Spleen (tissue), 11 donors: ENCODE results near the gene DHFR2. TPM values are rescaled to one million over a fixed set of nuclear protein-coding genes. Genes with fewer than 3 reads are reported as not detected.
"Not testable (repeated sequence)": the region's sequence is repeated elsewhere in the genome, so short reads cannot be mapped to it uniquely, and the experiment has no call there.

Experiments used
- DNase-seq: peaks from one replicate; pipeline ENCODE4 v3.0.0-alpha.2; 2020
- H3K27ac ChIP-seq, 8 donors: fragments of 200-600 bp; sonication (generic) in 7 of 8; 1 replicate in 4 of 8; 2 replicates in 4 of 8; pipeline versions ENCODE4 v1.5.0 to v1.8.0; 2016 to 2021; ENCODE audit warnings: inconsistent platforms in 4 of 8, mild to moderate bottlenecking in 4 of 8, moderate library complexity in 1 of 8
- H3K27me3 ChIP-seq, 7 donors: fragments of 200-600 bp; sonication (generic) in 6 of 7; replicated peaks in 1 of 7; 1 replicate in 4 of 7; 2 replicates in 3 of 7; pipeline versions ENCODE4 v1.5.0 to v1.8.0; 2016 to 2021; ENCODE audit warnings: inconsistent platforms in 3 of 7, mild to moderate bottlenecking in 1 of 7
- H3K36me3 ChIP-seq, 6 donors: fragments of 200-600 bp; sonication (generic) in 5 of 6; 1 replicate in 4 of 6; 2 replicates in 2 of 6; pipeline versions ENCODE4 v1.5.0 to v1.8.0; 2016 to 2021; ENCODE audit warnings: inconsistent platforms in 2 of 6
- H3K4me1 ChIP-seq, 6 donors: fragments of 200-600 bp; sonication (generic) in 5 of 6; 1 replicate in 3 of 6; 2 replicates in 3 of 6; pipeline versions ENCODE4 v1.5.0 to v1.8.0; 2016 to 2021; ENCODE audit warnings: inconsistent platforms in 3 of 6
- H3K4me3 ChIP-seq, 8 donors: fragments of 200-600 bp; sonication (generic) in 7 of 8; 1 replicate in 4 of 8; 2 replicates in 4 of 8; pipeline versions ENCODE4 v1.5.0 to v1.8.0; 2016 to 2021; ENCODE audit warnings: inconsistent platforms in 4 of 8, mild to moderate bottlenecking in 4 of 8, moderate library complexity in 2 of 8
- H3K9me3 ChIP-seq, 8 donors: fragments of 200-600 bp; sonication (generic) in 7 of 8; 1 replicate in 4 of 8; 2 replicates in 4 of 8; pipeline versions ENCODE4 v1.5.0 to v1.8.0; 2016 to 2021; ENCODE audit warnings: inconsistent platforms in 4 of 8
- CTCF ChIP-seq, 11 experiments: fragments of 200-600 bp in 7 of 11; fragments of 450-650 bp in 4 of 11; sonication (generic) in 4 of 11; IDR thresholded peaks in 8 of 11; conservative IDR thresholded peaks in 3 of 11; 1 replicate in 7 of 11; 2 replicates in 4 of 11; pipeline versions ENCODE4 v1.4.0 to v1.8.0; 2016 to 2021; ENCODE audit warnings: antibody characterized with exemption in 11 of 11, inconsistent platforms in 4 of 11, mild to moderate bottlenecking in 1 of 11
- POLR2A ChIP-seq, 3 donors: fragments of 450-650 bp; IDR thresholded peaks; one replicate each; pipeline ENCODE4 v1.5.1; 2017; ENCODE audit warnings: antibody characterized with exemption in 3 of 3, mild to moderate bottlenecking in 1 of 3
- POLR2AphosphoS5 ChIP-seq, 3 donors: sonication (generic); formaldehyde crosslinking; IDR thresholded peaks; one replicate each; pipeline ENCODE4 v1.5.1; 2017; ENCODE audit warnings: antibody characterized with exemption in 3 of 3
- WGBS, 5 donors: extraction: QIAGEN DNeasy Blood & Tissue Kit in 3 of 5; methylation state at CpG; one replicate each; pipeline versions ENCODE4 v1.1.5 to v1.1.7; 2013 to 2018; 5-methylcytosine and 5-hydroxymethylcytosine counted together
- intact Hi-C: fragments of 100-400 bp; cut with DNase I; formaldehyde crosslinking; loops from one replicate; pipeline ENCODE4 v1.15.0; 2023; ENCODE audit warnings: low total_unique reads
- polyA plus RNA-seq, 3 donors: library from polyadenylated mRNA; stranded (reverse); fragments of 200-250 nt; gene quantifications; one replicate each; pipeline ENCODE4 v1.2.1, GENCODE V29; 2013
- total RNA-seq, 7 donors: library from RNA; depleted of rRNA in 3 of 7; stranded (reverse); fragments of >200 nt in 3 of 7; fragmentation: NEBNext Ultra II Directional in 4 of 7; extraction: Animal tissue kit (Norgen Biotek cat#: 25700) in 4 of 7; gene quantifications; one replicate each; pipeline versions ENCODE4 v1.1.0 to v1.2.1, GENCODE V29; 2016 to 2021
- donor health status: healthy with polysubstance abuse.
- donor health status: DM: no; HTN: no; CAD: no; lungs with moderate emphysema.
- donor health status: DM: no; HTN: no; CAD: no.
- donor health status: Bipolar disorder and iron deficiency.
- donor health status: healthy.
- donor health status: DM: no; HTN: no; CAD: no.
- donor health status: DM: yes; HTN: yes; CAD: no.

The DHFR2 gene
- total and polyA plus RNA-seq, 10 donors = 1.7 to 9.6 (median 5.4) TPM

- Histone ChIP-seq H3K27ac (no peak overlapping the region), H3K27me3 (no peaks in the 10 kb centered on the region), H3K36me3 (peaks cover 0 to 61% (median 15%) of the 10 kb centered on the region in 6 donors), H3K9me3 (no peaks in the 10 kb centered on the region), H3K4me1 (peaks cover 0 to 28% (median 7%) of the 10 kb centered on the region in 6 donors), H3K4me3 (no peak overlapping the region)
- intact Hi-C loops = no loop called here
- no peak for TF ChIP-seq CTCF (IDR thresholded peaks at IDR 0.05 in 8 of 11, conservative IDR thresholded peaks at IDR 0.05 in 3 of 11)
- TF ChIP-seq POLR2AphosphoS5 (IDR thresholded peaks at IDR 0.05) = no peak
- no peak for TF ChIP-seq POLR2A (IDR thresholded peaks at IDR 0.05)
- DNase-seq = no peak
- WGBS, 5 donors = 93 to 97% (median 95%) methylated on average over 8 of the region's 8 CpGs
Observed at GRCh38 chr3:94082391-94082937, 19.7 kb upstream of the DHFR2 start.

GRCh38 chr3:94081884-94082283 is 19.2 kb upstream of the DHFR2 start:
- intact Hi-C loops = no loop called here
- TF ChIP-seq POLR2A (IDR thresholded peaks at IDR 0.05) (no peak), CTCF (IDR thresholded peaks at IDR 0.05 in 8 of 11, conservative IDR thresholded peaks at IDR 0.05 in 3 of 11) (no peak), POLR2AphosphoS5 (IDR thresholded peaks at IDR 0.05) (no peak)

GRCh38 chr3:94080552-94080951 is 17.8 kb upstream of the DHFR2 start:
- H3K27ac ChIP-seq, DNase-seq, intact Hi-C loops, H3K4me3 ChIP-seq, H3K27me3 ChIP-seq, H3K9me3 ChIP-seq: not testable (repeated sequence)
- Histone ChIP-seq H3K36me3 (peaks cover 0 to 64% (median 12%) of the 10 kb centered on the region in 6 donors), H3K4me1 (peaks cover 0 to 28% (median 7%) of the 10 kb centered on the region in 6 donors)
- WGBS, 5 donors = 84 to 100% (median 85%) methylated on average over 3 to 5 of the region's 5 CpGs

More at GRCh38 chr3:94081884-94082283, 19.2 kb upstream of the DHFR2 start:
- DNase-seq = no peak
- peaks cover 0 to 28% (median 7%) of the 10 kb centered on the region in 6 donors for H3K4me1 ChIP-seq
- no peak overlapping the region for H3K27ac ChIP-seq
- no peaks in the 10 kb centered on the region for H3K27me3 ChIP-seq
- H3K36me3 ChIP-seq = peaks cover 0 to 60% (median 15%) of the 10 kb centered on the region in 6 donors
- H3K9me3 ChIP-seq = no peaks in the 10 kb centered on the region
- WGBS, 5 donors = 94 to 98% (median 96%) methylated on average over 5 of the region's 5 CpGs
- no peak overlapping the region for H3K4me3 ChIP-seq

- peaks cover 0 to 4% (median 0%) of the 10 kb centered on the region in 8 donors for H3K9me3 ChIP-seq
- no peak overlapping the region for H3K27ac ChIP-seq
- no peak for DNase-seq
- intact Hi-C loops = no loop called here
- peaks cover 0 to 48% (median 6%) of the 10 kb centered on the region in 6 donors for H3K36me3 ChIP-seq
- 91 to 100% (median 98%) methylated on average over 3 of the region's 3 CpGs for WGBS, 5 donors
- no peaks in the 10 kb centered on the region for H3K27me3 ChIP-seq
- H3K4me1 ChIP-seq = peaks cover 0 to 45% (median 14%) of the 10 kb centered on the region in 6 donors
- TF ChIP-seq CTCF (IDR thresholded peaks at IDR 0.05 in 8 of 11, conservative IDR thresholded peaks at IDR 0.05 in 3 of 11) (no peak), POLR2A (IDR thresholded peaks at IDR 0.05) (no peak), POLR2AphosphoS5 (IDR thresholded peaks at IDR 0.05) (no peak)
- no peak overlapping the region for H3K4me3 ChIP-seq
Observed at GRCh38 chr3:94076055-94076454, 13.3 kb upstream of the DHFR2 start.
